B cell (primary cell): ENCODE results near the gene MARVELD1. TPM values are rescaled to one million over a fixed set of nuclear protein-coding genes. Genes with fewer than 3 reads are reported as not detected.
A peak's percentile ranks its signal among the peaks of the same experiment; 100 is the strongest.

Experiments used
- ATAC-seq: fragments of 200-7000 bp; cut with Tn5 transposase; one replicate; pipeline ENCODE4 v1.10.0; 2021; ENCODE audit warnings: low read depth, mild to moderate bottlenecking, moderate number of reproducible peaks, moderate library complexity
- CTCF ChIA-PET: fragments of 350-600 bp; sonication (Branson Sonifier 250); formaldehyde crosslinking; loops from one replicate; lab custom pipeline; 2021; ENCODE audit warnings: antibody characterized with exemption, inconsistent platforms; lab: Charles Lee
- POLR2A ChIA-PET: fragments of 350-600 bp; sonication (Branson Sonifier 250); formaldehyde crosslinking; loops from one replicate; lab custom pipeline; 2021; ENCODE audit warnings: antibody characterized with exemption; lab: Charles Lee
- DNase-seq: peaks from one replicate; pipeline ENCODE4 v3.0.0; 2013
- H2AFZ ChIP-seq: 2 replicates; pipeline ENCODE4 v1.6.1; 2012; ENCODE audit warnings: mild to moderate bottlenecking, low read depth, low read length; ENCODE audit not compliant: insufficient read depth, poor library complexity, severe bottlenecking
- H3K27ac ChIP-seq, 2 donors: 1 replicate in 1 of 2; 2 replicates in 1 of 2; pipeline ENCODE4 v1.5.1; 2012 to 2013; ENCODE audit warnings: low read length in 2 of 2, mild to moderate bottlenecking in 2 of 2, moderate library complexity in 1 of 2
- H3K27me3 ChIP-seq, 4 experiments: fragments of 200-600 bp in 1 of 4; sonication (generic) in 1 of 4; replicated peaks in 1 of 4; 1 replicate in 2 of 4; 2 replicates in 2 of 4; pipeline versions ENCODE4 v1.6.1 to v1.7.0; 2013 to 2016; ENCODE audit warnings: low read length in 3 of 4, mild to moderate bottlenecking in 2 of 4, mixed read lengths in 1 of 4, moderate library complexity in 1 of 4; ENCODE audit not compliant: insufficient read depth in 4 of 4, control insufficient read depth in 3 of 4; ENCODE audit errors: control extremely low read depth in 1 of 4
- H3K36me3 ChIP-seq, 2 experiments: replicated peaks in 1 of 2; 1 replicate in 1 of 2; 2 replicates in 1 of 2; pipeline versions ENCODE4 v1.6.1 to v1.7.1; 2013; ENCODE audit warnings: low read length in 1 of 2; ENCODE audit not compliant: insufficient read depth in 2 of 2, control insufficient read depth in 1 of 2; ENCODE audit errors: control extremely low read depth in 1 of 2, extremely low read depth in 1 of 2
- H3K4me1 ChIP-seq, 2 donors: fragments of 200-600 bp in 1 of 2; sonication (generic) in 1 of 2; 1 replicate in 1 of 2; 2 replicates in 1 of 2; pipeline versions ENCODE4 v1.5.1 to v1.6.1; 2013 to 2017; ENCODE audit warnings: low read length in 2 of 2; ENCODE audit not compliant: control insufficient read depth in 2 of 2, insufficient read depth in 2 of 2
- H3K4me2 ChIP-seq: replicated peaks from 2 replicates; pipeline ENCODE3; 2012; ENCODE audit warnings: mild to moderate bottlenecking, low read depth, low read length; ENCODE audit not compliant: poor library complexity, severe bottlenecking
- H3K4me3 ChIP-seq, 5 experiments: fragments of 200-600 bp in 1 of 5; sonication (generic) in 1 of 5; 1 replicate in 3 of 5; 2 replicates in 2 of 5; pipeline versions ENCODE4 v1.5.1 to v1.7.0; 2011 to 2016; ENCODE audit warnings: low read length in 4 of 5, mild to moderate bottlenecking in 4 of 5, low read depth in 2 of 5, control low read depth in 1 of 5, moderate library complexity in 1 of 5; ENCODE audit not compliant: insufficient read depth in 1 of 5; ENCODE audit errors: control extremely low read depth in 1 of 5, extremely low read depth in 1 of 5
- H3K79me2 ChIP-seq: fragments of 200-600 bp; sonication (generic); one replicate; pipeline ENCODE4 v1.6.0; 2016; ENCODE audit warnings: low read length; ENCODE audit not compliant: control insufficient read depth, insufficient read depth
- H3K9ac ChIP-seq: fragments of 200-600 bp; sonication (generic); 2 replicates; pipeline ENCODE4 v1.6.1; 2017; ENCODE audit warnings: mild to moderate bottlenecking, low read length, moderate library complexity
- H3K9me3 ChIP-seq, 3 donors: one replicate each; pipeline versions ENCODE4 v1.6.1 to v1.7.1; 2013; ENCODE audit warnings: low read length in 2 of 3; ENCODE audit not compliant: control insufficient read depth in 2 of 3, insufficient read depth in 1 of 3; ENCODE audit errors: control extremely low read depth in 1 of 3
- H4K20me1 ChIP-seq: 2 replicates; pipeline ENCODE4 v1.6.0; 2012; ENCODE audit warnings: mild to moderate bottlenecking, low read length; ENCODE audit not compliant: insufficient read depth, control insufficient read depth, poor library complexity, severe bottlenecking
- H3K27ac Mint-ChIP-seq: one replicate; pipeline ENCODE4 v1.8.0; 2021; ENCODE audit warnings: mixed read lengths
- H3K27me3 Mint-ChIP-seq: one replicate; pipeline ENCODE4 v1.8.0; 2021; ENCODE audit warnings: mixed read lengths
- H3K4me1 Mint-ChIP-seq: one replicate; pipeline ENCODE4 v1.8.0; 2021; ENCODE audit warnings: mixed read lengths
- H3K4me3 Mint-ChIP-seq: one replicate; pipeline ENCODE4 v1.8.0; 2021; ENCODE audit warnings: mixed read lengths
- H3K9me3 Mint-ChIP-seq: one replicate; pipeline ENCODE4 v1.8.0; 2022; ENCODE audit warnings: mixed read lengths; ENCODE audit not compliant: insufficient read depth
- CTCF ChIP-seq: fragments of 200-600 bp; IDR thresholded peaks from one replicate; pipeline ENCODE4 v1.8.0; 2022; ENCODE audit warnings: antibody characterized with exemption, mild to moderate bottlenecking
- EZH2 ChIP-seq: IDR thresholded peaks from 2 replicates; pipeline ENCODE4 v1.6.1; 2012; ENCODE audit warnings: borderline replicate concordance, low read depth, mild to moderate bottlenecking, moderate library complexity, low read length; ENCODE audit not compliant: insufficient read depth, poor library complexity, severe bottlenecking
- WGBS: methylation state at CpG from one replicate; pipeline ENCODE4 v1.1.5; 2013; ENCODE audit warnings: missing lambda C conversion rate; ENCODE audit not compliant: insufficient coverage; 5-methylcytosine and 5-hydroxymethylcytosine counted together
- intact Hi-C: fragments of 100-400 bp; cut with micrococcal nuclease; formaldehyde crosslinking; loops from one replicate; pipeline ENCODE4 v1.10.0; 2022
- polyA plus RNA-seq: library from polyadenylated mRNA; depleted of rRNA; stranded (reverse); fragments of >200 nt; gene quantifications from 2 replicates; pipeline ENCODE4 v1.2.3, GENCODE V29; 2012
- total RNA-seq, 2 donors: library from RNA; stranded (reverse); fragments of 120-200 nt in 1 of 2; gene quantifications; 1 replicate in 1 of 2; 2 replicates in 1 of 2; pipeline versions ENCODE4 v1.2.3 to v1.2.4, GENCODE V29; 2013 to 2022

MARVELD1 gene
- total and polyA plus RNA-seq, 2 donors (not counting 1 experiment from before 2014, with no cell fraction given) = 0.45 to 0.54 TPM

GRCh38 chr10:97711640-97712572, 1.6 kb upstream of the MARVELD1 start:
- Histone ChIP-seq H3K36me3 (no peaks in the 10 kb centered on the region), H3K4me3 (no peak overlapping the region), H3K4me2 (no peak overlapping the region), H3K27me3 (peaks cover 0 to 45% (median 18%) of the 10 kb centered on the region in 4 experiments), H3K9ac (no peak overlapping the region), H2AFZ (no peak overlapping the region), H3K4me1 (peaks cover 12 to 18% of the 10 kb centered on the region in 2 donors), H4K20me1 (no peaks in the 10 kb centered on the region), H3K9me3 (no peaks in the 10 kb centered on the region), H3K27ac (no peak overlapping the region), H3K79me2 (no peaks in the 10 kb centered on the region)
- intact Hi-C loops = no loop called here
- peaks cover 20% of the 10 kb centered on the region for H3K4me1 Mint-ChIP-seq
- WGBS = 96% methylated on average over 5 of the region's 9 CpGs
- ChIA-PET POLR2A (interaction anchor here (0.7 kb wide), 1 partner anchor 12 kb away, joined by 11 read pairs; no protein-coding TSS in a partner anchor), CTCF (interaction anchor here (0.6 to 4.7 kb wide), 8 partner anchors 10 to 37 kb away, joined by 3 to 21 read pairs (median 4); partner anchors contain the start of genes AVPI1 and ZFYVE27)
- no peak for TF ChIP-seq EZH2
- no peak for TF ChIP-seq CTCF
- no peaks in the 10 kb centered on the region for H3K9me3 Mint-ChIP-seq
- H3K27ac Mint-ChIP-seq = peak overlapping the region; percentile 51
- peaks cover 34% of the 10 kb centered on the region for H3K27me3 Mint-ChIP-seq
- ATAC-seq (no peak), DNase-seq (no peak)
- peak overlapping the region; percentile 64 for H3K4me3 Mint-ChIP-seq
